D721Med (cell line): ENCODE measurements around the gene CASP4.

Experiments
- DNase-seq: peaks from one replicate; pipeline ENCODE4 v3.0.0; 2011; ENCODE audit warnings: low spot score; ENCODE audit not compliant: insufficient read length
- FAIRE-seq: peaks from 2 replicates; lab custom pipeline; 2011; peaks lifted over from hg19 to GRCh38; lab: Jason Lieb, UNC
- CTCF ChIP-seq: IDR thresholded peaks from 2 replicates; pipeline ENCODE4 v1.5.1; 2012; ENCODE audit warnings: mild to moderate bottlenecking, control low read depth; ENCODE audit not compliant: insufficient read depth; ENCODE audit errors: missing control alignments

Gene CASP4

GRCh38 chr11:104895634-104896033 lies 72.7 kb downstream of the CASP4 start:
- TF ChIP-seq CTCF = no peak
- no peak for DNase-seq
- FAIRE-seq = no peak

GRCh38 chr11:104893876-104894275 lies 74.5 kb downstream of the CASP4 start:
- DNase-seq (no peak), FAIRE-seq (no peak)
- TF ChIP-seq CTCF = no peak
